Peyer's patch (tissue), 4 donors: Measurements from ENCODE around the gene CMTM2. TPM values are rescaled to one million over a fixed set of nuclear protein-coding genes. Genes with fewer than 3 reads are reported as not detected.

Source experiments
- DNase-seq, 3 donors: peaks; one replicate each; pipeline ENCODE4 v3.0.0-alpha.2; 2017 to 2019
- H3K27ac ChIP-seq, 4 donors: fragments of 200-600 bp; sonication (generic); one replicate each; pipeline ENCODE4 v1.5.1; 2016 to 2019
- H3K27me3 ChIP-seq, 2 donors: fragments of 200-600 bp; sonication (generic); one replicate each; pipeline ENCODE4 v1.5.1; 2019
- H3K36me3 ChIP-seq, 3 donors: fragments of 200-600 bp; sonication (generic); one replicate each; pipeline ENCODE4 v1.5.1; 2016 to 2019
- H3K4me1 ChIP-seq, 4 donors: fragments of 200-600 bp; sonication (generic); one replicate each; pipeline ENCODE4 v1.5.1; 2016 to 2019
- H3K4me3 ChIP-seq, 4 donors: fragments of 200-600 bp; sonication (generic); 1 replicate in 3 of 4; 2 replicates in 1 of 4; pipeline ENCODE4 v1.5.1; 2016 to 2019; ENCODE audit warnings: mild to moderate bottlenecking in 1 of 4
- H3K9me3 ChIP-seq, 4 donors: fragments of 200-600 bp; sonication (generic); one replicate each; pipeline ENCODE4 v1.5.1; 2016 to 2019; ENCODE audit warnings: mild to moderate bottlenecking in 1 of 4
- POLR2A ChIP-seq, 2 donors: fragments of 450-650 bp; IDR thresholded peaks; one replicate each; pipeline ENCODE4 v1.5.1; 2017; ENCODE audit warnings: antibody characterized with exemption in 2 of 2, mild to moderate bottlenecking in 2 of 2, moderate library complexity in 2 of 2
- total RNA-seq, 4 donors: library from RNA; depleted of rRNA; stranded (reverse); fragments of >200 nt; gene quantifications; one replicate each; pipeline ENCODE4 v1.1.0, GENCODE V29; 2016
- TF ChIP-seq, protein P1 (sequence below), 6 experiments: fragments of 450-650 bp in 4 of 6; fragments of 200-600 bp in 2 of 6; sonication (generic) in 1 of 6; IDR thresholded peaks; one replicate each; pipeline ENCODE4 v1.5.1; 2017 to 2019; ENCODE audit warnings: antibody characterized with exemption in 6 of 6, mild to moderate bottlenecking in 3 of 6, moderate library complexity in 1 of 6

CMTM2 gene
- total RNA-seq, 4 donors from 2014 or later, result not detected

GRCh38 chr16:66554495-66554894, 24.8 kb upstream of the CMTM2 start:
- Histone ChIP-seq H3K27me3 (no peaks in the 10 kb centered on the region), H3K4me3 (peak overlapping the region in 2 of 4 donors; percentile 5 to 66), H3K9me3 (no peaks in the 10 kb centered on the region), H3K4me1 (peaks cover 3 to 26% (median 11%) of the 10 kb centered on the region in 4 donors), H3K36me3 (peaks cover 0 to 6% (median 0%) of the 10 kb centered on the region in 3 donors), H3K27ac (no peak overlapping the region)
- TF ChIP-seq POLR2A (IDR thresholded peaks at IDR 0.05), result no peak
- TF ChIP-seq, protein P1, sequence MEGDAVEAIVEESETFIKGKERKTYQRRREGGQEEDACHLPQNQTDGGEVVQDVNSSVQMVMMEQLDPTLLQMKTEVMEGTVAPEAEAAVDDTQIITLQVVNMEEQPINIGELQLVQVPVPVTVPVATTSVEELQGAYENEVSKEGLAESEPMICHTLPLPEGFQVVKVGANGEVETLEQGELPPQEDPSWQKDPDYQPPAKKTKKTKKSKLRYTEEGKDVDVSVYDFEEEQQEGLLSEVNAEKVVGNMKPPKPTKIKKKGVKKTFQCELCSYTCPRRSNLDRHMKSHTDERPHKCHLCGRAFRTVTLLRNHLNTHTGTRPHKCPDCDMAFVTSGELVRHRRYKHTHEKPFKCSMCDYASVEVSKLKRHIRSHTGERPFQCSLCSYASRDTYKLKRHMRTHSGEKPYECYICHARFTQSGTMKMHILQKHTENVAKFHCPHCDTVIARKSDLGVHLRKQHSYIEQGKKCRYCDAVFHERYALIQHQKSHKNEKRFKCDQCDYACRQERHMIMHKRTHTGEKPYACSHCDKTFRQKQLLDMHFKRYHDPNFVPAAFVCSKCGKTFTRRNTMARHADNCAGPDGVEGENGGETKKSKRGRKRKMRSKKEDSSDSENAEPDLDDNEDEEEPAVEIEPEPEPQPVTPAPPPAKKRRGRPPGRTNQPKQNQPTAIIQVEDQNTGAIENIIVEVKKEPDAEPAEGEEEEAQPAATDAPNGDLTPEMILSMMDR (IDR thresholded peaks at IDR 0.05), result no peak
- DNase-seq, result no peak

DNA sequence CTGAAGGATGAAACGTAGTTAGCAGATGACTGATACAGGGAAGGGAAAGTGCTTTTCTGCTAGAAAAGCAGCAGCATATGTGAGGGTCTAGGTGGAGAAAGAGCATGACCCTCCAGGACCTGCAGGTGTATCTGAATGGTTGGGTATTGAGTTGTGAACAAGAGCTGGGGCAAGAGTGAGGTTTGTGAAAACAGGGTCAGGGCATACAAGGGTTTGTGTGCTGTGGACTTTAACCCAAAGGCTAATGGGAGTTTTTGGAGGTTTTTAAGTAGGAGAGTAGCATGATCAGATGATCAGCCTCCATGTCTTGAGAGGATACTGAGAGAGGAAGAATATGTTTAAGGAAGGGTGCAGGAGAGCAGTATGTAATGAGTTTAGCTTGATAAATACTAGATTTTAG, 19.2 kb upstream of the CMTM2 start:
- H3K27ac ChIP-seq, result no peak overlapping the region
- H3K4me3 ChIP-seq, result no peak overlapping the region
- H3K27me3 ChIP-seq, result no peaks in the 10 kb centered on the region
- H3K36me3 ChIP-seq, result peaks cover 0 to 16% (median 0%) of the 10 kb centered on the region in 3 donors
- no peaks in the 10 kb centered on the region for H3K9me3 ChIP-seq
- DNase-seq, result no peak
- H3K4me1 ChIP-seq, result peaks cover 0 to 4% (median 0%) of the 10 kb centered on the region in 4 donors
- no peak for TF ChIP-seq POLR2A (IDR thresholded peaks at IDR 0.05)
- TF ChIP-seq, protein P1 (IDR thresholded peaks at IDR 0.05), result no peak

- peaks cover 0 to 4% (median 0%) of the 10 kb centered on the region in 4 donors for H3K4me1 ChIP-seq
- H3K9me3 ChIP-seq, result no peaks in the 10 kb centered on the region
- no peaks in the 10 kb centered on the region for H3K27me3 ChIP-seq
- peaks cover 0 to 24% (median 0%) of the 10 kb centered on the region in 3 donors for H3K36me3 ChIP-seq
- DNase-seq, result no peak
- no peak overlapping the region for H3K4me3 ChIP-seq
- TF ChIP-seq, protein P1 (IDR thresholded peaks at IDR 0.05), result no peak
- TF ChIP-seq POLR2A (IDR thresholded peaks at IDR 0.05), result no peak
- no peak overlapping the region for H3K27ac ChIP-seq
These were observed 17.7 kb upstream of the CMTM2 start for GRCh38 chr16:66561381-66562080.

- no peak overlapping the region for H3K4me3 ChIP-seq
- no peaks in the 10 kb centered on the region for H3K27me3 ChIP-seq
- no peak for DNase-seq
- TF ChIP-seq POLR2A (IDR thresholded peaks at IDR 0.05), result no peak
- TF ChIP-seq, protein P1 (IDR thresholded peaks at IDR 0.05), result peak in 2 of 6 experiments; percentile 14 to 24
- H3K27ac ChIP-seq, result no peak overlapping the region
- H3K36me3 ChIP-seq, result peaks cover 0 to 33% (median 0%) of the 10 kb centered on the region in 3 donors
- H3K4me1 ChIP-seq, result peaks cover 0 to 4% (median 0%) of the 10 kb centered on the region in 4 donors
- H3K9me3 ChIP-seq, result no peaks in the 10 kb centered on the region
These were observed 16.9 kb upstream of the CMTM2 start for GRCh38 chr16:66562409-66562808.

DNA sequence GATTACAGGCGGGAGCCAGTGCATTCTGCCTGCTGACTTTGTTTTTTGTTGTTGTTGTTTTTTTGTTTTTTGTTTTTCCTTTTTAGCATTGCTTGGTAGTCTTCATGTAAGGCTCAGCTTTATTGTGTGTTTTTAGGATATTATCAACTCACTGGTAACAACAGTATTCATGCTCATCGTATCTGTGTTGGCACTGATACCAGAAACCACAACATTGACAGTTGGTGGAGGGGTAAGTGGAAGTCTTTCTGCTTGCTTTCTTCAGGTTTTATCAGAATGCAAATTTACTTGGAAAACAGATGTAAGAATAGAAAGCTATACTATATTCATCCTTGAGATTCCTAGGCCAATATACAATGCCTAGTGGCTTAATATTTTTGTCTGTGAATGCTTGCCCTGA, 16.3 kb upstream of the CMTM2 start:
- Histone ChIP-seq H3K27me3 (no peaks in the 10 kb centered on the region), H3K9me3 (no peaks in the 10 kb centered on the region), H3K4me1 (peaks cover 0 to 4% (median 0%) of the 10 kb centered on the region in 4 donors), H3K4me3 (no peak overlapping the region), H3K36me3 (peaks cover 0 to 33% (median 0%) of the 10 kb centered on the region in 3 donors), H3K27ac (no peak overlapping the region)
- TF ChIP-seq POLR2A (IDR thresholded peaks at IDR 0.05), result no peak
- TF ChIP-seq, protein P1 (IDR thresholded peaks at IDR 0.05), result no peak
- no peak for DNase-seq
